ENCODE measurements around the gene F5.

- no peak for TF ChIP-seq POLR2AphosphoS5 (IDR thresholded peaks at IDR 0.05; ENCODE audit: borderline replicate concordance, low read depth, low read length)
- no peak for TF ChIP-seq EZH2 (IDR thresholded peaks at IDR 0.05)
These were observed 47.0 kb downstream of the F5 start for GRCh38 chr1:169538998-169539871.
